Left ventricle myocardium inferior (tissue), 1 donor: ENCODE measurements around the gene ACAD9. TPM values are rescaled to one million over a fixed set of nuclear protein-coding genes. Genes with fewer than 3 reads are reported as not detected.
"Not testable (repeated sequence)": the region's sequence is repeated elsewhere in the genome, so short reads cannot be mapped to it uniquely, and the experiment has no call there.

Experiments used
- DNase-seq: peaks from one replicate; pipeline ENCODE4 v3.0.0-alpha.2; 2020
- H3K27ac ChIP-seq: fragments of 200-600 bp; replicated peaks from 2 replicates; pipeline ENCODE4 v1.8.0; 2021
- H3K27me3 ChIP-seq: fragments of 200-600 bp; 2 replicates; pipeline ENCODE4 v1.8.0; 2021; ENCODE audit warnings: low read depth
- H3K36me3 ChIP-seq: fragments of 200-600 bp; 2 replicates; pipeline ENCODE4 v1.8.0; 2021
- H3K4me1 ChIP-seq: fragments of 200-600 bp; 2 replicates; pipeline ENCODE4 v1.8.0; 2021
- H3K4me3 ChIP-seq: fragments of 200-600 bp; 2 replicates; pipeline ENCODE4 v1.8.0; 2021; ENCODE audit warnings: mild to moderate bottlenecking, moderate library complexity
- H3K9me3 ChIP-seq: fragments of 200-600 bp; replicated peaks from 2 replicates; pipeline ENCODE4 v1.8.0; 2021
- CTCF ChIP-seq: fragments of 200-600 bp; IDR thresholded peaks from 2 replicates; pipeline ENCODE4 v1.8.0; 2021; ENCODE audit warnings: antibody characterized with exemption, mild to moderate bottlenecking, borderline replicate concordance
- intact Hi-C: fragments of 100-400 bp; cut with micrococcal nuclease; formaldehyde crosslinking; loops from one replicate; pipeline ENCODE4 v1.11.0; 2022
- total RNA-seq: library from RNA; stranded (reverse); fragmentation: NEBNext Ultra II Directional; extraction: Animal tissue kit (Norgen Biotek cat#: 25700); gene quantifications from one replicate; pipeline ENCODE4 v1.2.1, GENCODE V29; 2021
- donor health status: DM: no; HTN: yes; CAD: no; lungs with severe emphysema.

Gene ACAD9
- total RNA-seq, 1 donor from 2014 or later, result 35.9 TPM

GRCh38 chr3:128914966-128915645, 35.7 kb downstream of the ACAD9 start:
- peaks cover 25% of the 10 kb centered on the region for H3K4me1 ChIP-seq
- H3K36me3 ChIP-seq, result peaks cover 61% of the 10 kb centered on the region
- no peak overlapping the region for H3K27ac ChIP-seq
- TF ChIP-seq CTCF, result no peak
- H3K27me3 ChIP-seq, result no peaks in the 10 kb centered on the region
- intact Hi-C loops, result no loop called here
- H3K9me3 ChIP-seq, result no peaks in the 10 kb centered on the region
- H3K4me3 ChIP-seq, result no peak overlapping the region
- DNase-seq, result no peak

GRCh38 chr3:128917291-128917690, 37.9 kb downstream of the ACAD9 start:
- DNase-seq, result no peak
- Histone ChIP-seq H3K27ac (no peak overlapping the region), H3K36me3 (peaks cover 39% of the 10 kb centered on the region), H3K4me1 (peaks cover 3% of the 10 kb centered on the region), H3K27me3 (no peaks in the 10 kb centered on the region), H3K4me3 (no peak overlapping the region), H3K9me3 (peaks cover 13% of the 10 kb centered on the region)
- intact Hi-C loops, result no loop called here
- TF ChIP-seq CTCF, result peak; percentile 50

GRCh38 chr3:128919988-128920387, 40.6 kb downstream of the ACAD9 start:
- DNase-seq, result no peak
- Histone ChIP-seq H3K27ac (no peak overlapping the region), H3K27me3 (no peaks in the 10 kb centered on the region), H3K4me3 (no peak overlapping the region), H3K9me3 (peaks cover 18% of the 10 kb centered on the region), H3K36me3 (peaks cover 12% of the 10 kb centered on the region), H3K4me1 (no peaks in the 10 kb centered on the region)
- intact Hi-C loops, result no loop called here
- TF ChIP-seq CTCF, result no peak

GRCh38 chr3:128922804-128923459, 43.5 kb downstream of the ACAD9 start:
- Histone ChIP-seq H3K4me3 (no peak overlapping the region), H3K4me1 (no peaks in the 10 kb centered on the region), H3K27ac (no peak overlapping the region), H3K27me3 (no peaks in the 10 kb centered on the region), H3K36me3 (no peaks in the 10 kb centered on the region), H3K9me3 (peaks cover 21% of the 10 kb centered on the region)
- no peak for TF ChIP-seq CTCF
- no peak for DNase-seq
- intact Hi-C loops, result no loop called here

GRCh38 chr3:128923576-128923975, 44.2 kb downstream of the ACAD9 start:
- Histone ChIP-seq H3K9me3 (peaks cover 21% of the 10 kb centered on the region), H3K4me3 (no peak overlapping the region), H3K27ac (no peak overlapping the region), H3K27me3 (no peaks in the 10 kb centered on the region), H3K4me1 (no peaks in the 10 kb centered on the region), H3K36me3 (no peaks in the 10 kb centered on the region)
- TF ChIP-seq CTCF, result no peak
- intact Hi-C loops, result no loop called here
- DNase-seq, result no peak

- H3K27ac ChIP-seq, DNase-seq, H3K36me3 ChIP-seq, H3K4me3 ChIP-seq, H3K27me3 ChIP-seq, intact Hi-C loops, H3K4me1 ChIP-seq: not testable (repeated sequence)
- H3K9me3 ChIP-seq, result peaks cover 21% of the 10 kb centered on the region
Measured at GRCh38 chr3:128923986-128924385, 44.6 kb downstream of the ACAD9 start.
